GM03348 (cell line): ENCODE data around the gene DYNC1I1.

Experiments used
- DNase-seq: peaks from one replicate; pipeline ENCODE4 v3.0.0; 2012; ENCODE audit warnings: low spot score

The DYNC1I1 gene

GRCh38 chr7:95772298-95772770 is at the start of gene DYNC1I1:
DYNC1I1 (plus strand) TSS chr7:95772554; CDS start chr7:95804730, 32,176 bp downstream.
- DNase-seq: peak; percentile 89

- DNase-seq: peak; percentile 73
Observed at GRCh38 chr7:95723583-95724180, 48.7 kb upstream of the DYNC1I1 start.

GRCh38 chr7:95725205-95725604 is 47.1 kb upstream of the DYNC1I1 start:
- no peak for DNase-seq

GRCh38 chr7:95730493-95731280 is 41.7 kb upstream of the DYNC1I1 start:
- no peak for DNase-seq

GRCh38 chr7:95736635-95737034 is 35.7 kb upstream of the DYNC1I1 start:
- no peak for DNase-seq

GRCh38 chr7:95737828-95738505 is 34.4 kb upstream of the DYNC1I1 start:
- no peak for DNase-seq

GRCh38 chr7:95749044-95749443 is 23.3 kb upstream of the DYNC1I1 start:
- no peak for DNase-seq

GRCh38 chr7:95749515-95749914 is 22.8 kb upstream of the DYNC1I1 start:
- no peak for DNase-seq

- no peak for DNase-seq
Observed at GRCh38 chr7:95753440-95753839, 18.9 kb upstream of the DYNC1I1 start.

- no peak for DNase-seq
Observed at GRCh38 chr7:95755277-95755934, 16.9 kb upstream of the DYNC1I1 start.

- no peak for DNase-seq
Observed at GRCh38 chr7:95758187-95758586, 14.2 kb upstream of the DYNC1I1 start.

GRCh38 chr7:95766086-95766485 is 6.3 kb upstream of the DYNC1I1 start:
- DNase-seq: no peak

- DNase-seq: no peak
Observed at GRCh38 chr7:95766657-95767056, 5.7 kb upstream of the DYNC1I1 start.

- peak; percentile 25 for DNase-seq
Observed at GRCh38 chr7:95772771-95773581, 622 bp downstream of the DYNC1I1 start.

- no peak for DNase-seq
Observed at GRCh38 chr7:95776561-95777185, 4.3 kb downstream of the DYNC1I1 start.

- DNase-seq: no peak
Observed at GRCh38 chr7:95777269-95777668, 4.9 kb downstream of the DYNC1I1 start.

- no peak for DNase-seq
Observed at GRCh38 chr7:95780665-95781064, 8.3 kb downstream of the DYNC1I1 start.

GRCh38 chr7:95781961-95782586 is 9.7 kb downstream of the DYNC1I1 start:
- DNase-seq: no peak

GRCh38 chr7:95784796-95785195 is 12.4 kb downstream of the DYNC1I1 start:
- DNase-seq: no peak

GRCh38 chr7:95788258-95788657 is 15.9 kb downstream of the DYNC1I1 start:
- DNase-seq: no peak

GRCh38 chr7:95788884-95789283 is 16.5 kb downstream of the DYNC1I1 start:
- DNase-seq: no peak
